Transverse colon (tissue), 4 donors: ENCODE measurements around the gene EMC1.

Experiments used
- CTCF ChIP-seq, 5 experiments: fragments of 200-600 bp in 3 of 5; fragments of 450-650 bp in 2 of 5; sonication (generic) in 3 of 5; IDR thresholded peaks; 1 replicate in 2 of 5; 2 replicates in 3 of 5; pipeline ENCODE4 v1.5.1; 2016 to 2017; ENCODE audit warnings: antibody characterized with exemption in 5 of 5, inconsistent platforms in 3 of 5, mild to moderate bottlenecking in 2 of 5, moderate library complexity in 1 of 5
- POLR2A ChIP-seq: fragments of 450-650 bp; IDR thresholded peaks from one replicate; pipeline ENCODE4 v1.6.1; 2016; ENCODE audit warnings: antibody characterized with exemption, mild to moderate bottlenecking, moderate library complexity
- POLR2AphosphoS5 ChIP-seq, 3 donors: sonication (generic); formaldehyde crosslinking; IDR thresholded peaks; one replicate each; pipeline ENCODE4 v1.6.1; 2016; ENCODE audit warnings: antibody characterized with exemption in 3 of 3

- TF ChIP-seq CTCF (IDR thresholded peaks at IDR 0.05) (no peak), POLR2A (no peak), POLR2AphosphoS5 (IDR thresholded peaks at IDR 0.05) (no peak)
Measured at GRCh38 chr1:19274636-19275035, 23.3 kb upstream of the EMC1 start.
